Esophagus (tissue), 2 donors: ENCODE data around the gene CARD8. TPM values are rescaled to one million over a fixed set of nuclear protein-coding genes. Genes with fewer than 3 reads are reported as not detected.
"Not testable (repeated sequence)": the region's sequence is repeated elsewhere in the genome, so short reads cannot be mapped to it uniquely, and the experiment has no call there.

Experiments used
- H3K27ac ChIP-seq, 2 donors: one replicate each; pipeline ENCODE4 v1.5.1; 2013; ENCODE audit warnings: low read depth in 2 of 2, mild to moderate bottlenecking in 2 of 2, inconsistent platforms in 1 of 2, low read length in 1 of 2, moderate library complexity in 1 of 2
- H3K27me3 ChIP-seq, 2 donors: one replicate each; pipeline ENCODE4 v1.6.1; 2013; ENCODE audit warnings: low read length in 2 of 2, control low read depth in 1 of 2, mild to moderate bottlenecking in 1 of 2; ENCODE audit not compliant: insufficient read depth in 2 of 2, control insufficient read depth in 1 of 2
- H3K36me3 ChIP-seq, 2 donors: one replicate each; pipeline ENCODE4 v1.6.1; 2013; ENCODE audit warnings: low read length in 1 of 2; ENCODE audit not compliant: control insufficient read depth in 2 of 2, insufficient read depth in 2 of 2
- H3K4me1 ChIP-seq, 2 donors: one replicate each; pipeline ENCODE4 v1.6.1; 2013; ENCODE audit warnings: low read length in 1 of 2; ENCODE audit not compliant: control insufficient read depth in 2 of 2, insufficient read depth in 2 of 2
- H3K4me3 ChIP-seq, 2 donors: one replicate each; pipeline ENCODE4 v1.5.1; 2013; ENCODE audit warnings: low read length in 2 of 2, mild to moderate bottlenecking in 2 of 2, low read depth in 1 of 2, moderate library complexity in 1 of 2
- H3K9me3 ChIP-seq, 2 donors: one replicate each; pipeline ENCODE4 v1.6.1; 2013; ENCODE audit warnings: mild to moderate bottlenecking in 2 of 2, low read depth in 1 of 2, low read length in 1 of 2, moderate library complexity in 1 of 2; ENCODE audit not compliant: control insufficient read depth in 2 of 2, insufficient read depth in 1 of 2
- WGBS, 2 donors: extraction: QIAGEN DNeasy Blood & Tissue Kit; methylation state at CpG; one replicate each; pipeline ENCODE4 v1.1.7; 2013; 5-methylcytosine and 5-hydroxymethylcytosine counted together
- polyA plus RNA-seq, 2 donors: library from polyadenylated mRNA; stranded (reverse); fragments of 200-250 nt; gene quantifications; one replicate each; pipeline ENCODE4 v1.2.3, GENCODE V29; 2013
- donor health status: healthy with polysubstance abuse.
- donor health status: Bipolar disorder and iron deficiency.

The CARD8 gene
- polyA plus RNA-seq, 2 donors, result 9.6 to 13.2 TPM

GRCh38 chr19:48269617-48270026 lies 13.9 kb upstream of the CARD8 start:
- not testable (repeated sequence) for H3K27ac ChIP-seq, H3K36me3 ChIP-seq, H3K4me3 ChIP-seq, H3K4me1 ChIP-seq, H3K9me3 ChIP-seq, H3K27me3 ChIP-seq
- 74% methylated on average over 6 of the region's 6 CpGs for WGBS, 2 donors

GRCh38 chr19:48265326-48265725 lies 9.6 kb upstream of the CARD8 start:
- 34 to 49% methylated on average over 8 of the region's 8 CpGs for WGBS, 2 donors

GRCh38 chr19:48260359-48260714 lies 4.6 kb upstream of the CARD8 start:
- not testable (repeated sequence) for H3K27me3 ChIP-seq, H3K27ac ChIP-seq, H3K36me3 ChIP-seq, H3K4me3 ChIP-seq, H3K4me1 ChIP-seq, H3K9me3 ChIP-seq
- WGBS, 2 donors, result 48 to 56% methylated on average over 8 of the region's 8 CpGs

More at GRCh38 chr19:48265326-48265725, 9.6 kb upstream of the CARD8 start:
- not testable (repeated sequence) for H3K4me3 ChIP-seq, H3K4me1 ChIP-seq, H3K27me3 ChIP-seq, H3K36me3 ChIP-seq, H3K9me3 ChIP-seq, H3K27ac ChIP-seq

GRCh38 chr19:48258992-48259391 lies 3.3 kb upstream of the CARD8 start:
- not testable (repeated sequence) for H3K27ac ChIP-seq
- WGBS, 2 donors, result 65 to 73% methylated on average over 4 of the region's 4 CpGs

GRCh38 chr19:48258350-48258749 lies 2.6 kb upstream of the CARD8 start:
- Histone ChIP-seq H3K27ac (peak overlapping the region in 1 of 2 donors; percentile 49), H3K4me3 (no peak overlapping the region)
- 62 to 65% methylated on average over 6 of the region's 6 CpGs for WGBS, 2 donors

More at GRCh38 chr19:48258992-48259391, 3.3 kb upstream of the CARD8 start:
- not testable (repeated sequence) for H3K9me3 ChIP-seq, H3K27me3 ChIP-seq, H3K4me3 ChIP-seq, H3K4me1 ChIP-seq, H3K36me3 ChIP-seq

GRCh38 chr19:48254529-48254970 lies 1.2 kb downstream of the CARD8 start:
- WGBS, 2 donors, result 94 to 96% methylated on average over 4 of the region's 4 CpGs

More at GRCh38 chr19:48258350-48258749, 2.6 kb upstream of the CARD8 start:
- Histone ChIP-seq H3K9me3 (no peaks in the 10 kb centered on the region), H3K4me1 (no peaks in the 10 kb centered on the region), H3K36me3 (no peaks in the 10 kb centered on the region), H3K27me3 (no peaks in the 10 kb centered on the region)

GRCh38 chr19:48253999-48254398 lies 1.7 kb downstream of the CARD8 start:
- no peaks in the 10 kb centered on the region for H3K4me1 ChIP-seq
- H3K36me3 ChIP-seq, result no peaks in the 10 kb centered on the region
- no peaks in the 10 kb centered on the region for H3K27me3 ChIP-seq
- H3K27ac ChIP-seq, result no peak overlapping the region
- no peak overlapping the region for H3K4me3 ChIP-seq
- no peaks in the 10 kb centered on the region for H3K9me3 ChIP-seq

More at GRCh38 chr19:48254529-48254970, 1.2 kb downstream of the CARD8 start:
- Histone ChIP-seq H3K4me1 (no peaks in the 10 kb centered on the region), H3K9me3 (no peaks in the 10 kb centered on the region), H3K4me3 (no peak overlapping the region), H3K27ac (no peak overlapping the region), H3K36me3 (no peaks in the 10 kb centered on the region), H3K27me3 (no peaks in the 10 kb centered on the region)

- Histone ChIP-seq H3K9me3 (no peaks in the 10 kb centered on the region), H3K36me3 (no peaks in the 10 kb centered on the region), H3K27ac (no peak overlapping the region), H3K27me3 (no peaks in the 10 kb centered on the region), H3K4me1 (no peaks in the 10 kb centered on the region), H3K4me3 (no peak overlapping the region)
- 87 to 95% methylated on average over 4 of the region's 4 CpGs for WGBS, 2 donors
Measured at GRCh38 chr19:48252609-48253008, 3.1 kb downstream of the CARD8 start.

- Histone ChIP-seq H3K27me3 (no peaks in the 10 kb centered on the region), H3K36me3 (peaks cover 0 to 2% of the 10 kb centered on the region in 2 donors), H3K4me1 (no peaks in the 10 kb centered on the region), H3K4me3 (no peak overlapping the region), H3K27ac (peak overlapping the region in 1 of 2 donors; percentile 0), H3K9me3 (no peaks in the 10 kb centered on the region)
- 84 to 87% methylated on average over 2 of the region's 2 CpGs for WGBS, 2 donors
Measured at GRCh38 chr19:48250290-48251025, 5.3 kb downstream of the CARD8 start.

- peaks cover 0 to 2% of the 10 kb centered on the region in 2 donors for H3K36me3 ChIP-seq
- no peaks in the 10 kb centered on the region for H3K27me3 ChIP-seq
- WGBS, 2 donors, result 66 to 69% methylated on average over 13 of the region's 13 CpGs
- no peaks in the 10 kb centered on the region for H3K9me3 ChIP-seq
- peak overlapping the region; percentile 64 to 76 for H3K27ac ChIP-seq
- peak overlapping the region in 1 of 2 donors; percentile 33 for H3K4me3 ChIP-seq
- H3K4me1 ChIP-seq, result no peaks in the 10 kb centered on the region
Measured at GRCh38 chr19:48249502-48250014, 6.2 kb downstream of the CARD8 start.
